HepG2 (cell line): ENCODE measurements around the gene GNMT. TPM values are rescaled to one million over a fixed set of nuclear protein-coding genes. Genes with fewer than 3 reads are reported as not detected.

Experiments
- ATF4 ChIP-seq, 2 experiments: fragments of 450-650 bp in 1 of 2; sonication (generic) in 1 of 2; formaldehyde crosslinking; IDR thresholded peaks; 2 replicates each; pipeline versions ENCODE4 v1.5.0 to v1.8.0; 2020 to 2022; ENCODE audit warnings: mild to moderate bottlenecking in 1 of 2, missing genetic modification reagents in 1 of 2
- ATRX ChIP-seq: sonication (generic); formaldehyde crosslinking; IDR thresholded peaks from 2 replicates; pipeline ENCODE4 v1.4.0; 2020; ENCODE audit warnings: missing genetic modification reagents, borderline replicate concordance
- CBX5 ChIP-seq: sonication (generic); formaldehyde crosslinking; IDR thresholded peaks from 2 replicates; pipeline ENCODE4 v1.4.0; 2020; ENCODE audit warnings: missing genetic modification reagents, borderline replicate concordance
- CC2D1A ChIP-seq: sonication (generic); formaldehyde crosslinking; IDR thresholded peaks from 2 replicates; pipeline ENCODE4 v1.8.1; 2023; ENCODE audit warnings: mild to moderate bottlenecking, missing genetic modification reagents
- HNRNPLL ChIP-seq: fragments of 200-400 bp; formaldehyde crosslinking; IDR thresholded peaks from 2 replicates; pipeline ENCODE4 v1.6.1; 2017; ENCODE audit warnings: mild to moderate bottlenecking, low read depth, low read length; ENCODE audit not compliant: poor library complexity, severe bottlenecking
- IRF2 ChIP-seq: IDR thresholded peaks from 2 replicates; pipeline ENCODE4 v1.6.1; 2018; ENCODE audit warnings: missing genetic modification reagents, missing compliant biosample characterization
- KLF6 ChIP-seq: IDR thresholded peaks from 2 replicates; pipeline ENCODE4 v1.8.0; 2016; ENCODE audit warnings: missing biosample characterization, missing genetic modification reagents
- MEIS1 ChIP-seq: sonication (generic); formaldehyde crosslinking; IDR thresholded peaks from 2 replicates; pipeline ENCODE4 v1.9.0; 2021; ENCODE audit warnings: mild to moderate bottlenecking, missing genetic modification reagents, moderate library complexity, borderline replicate concordance
- NR2F1 ChIP-seq, 2 experiments: fragments of 450-650 bp in 1 of 2; formaldehyde crosslinking in 1 of 2; IDR thresholded peaks; 2 replicates each; pipeline versions ENCODE4 v1.5.0 to v1.6.1; 2016 to 2020; ENCODE audit warnings: mild to moderate bottlenecking in 1 of 2, missing compliant biosample characterization in 1 of 2, missing genetic modification reagents in 1 of 2, moderate library complexity in 1 of 2
- PRPF4 ChIP-seq: fragments of 200-400 bp; formaldehyde crosslinking; IDR thresholded peaks from 2 replicates; pipeline ENCODE4 v1.6.1; 2016; ENCODE audit warnings: low read length, low read depth; ENCODE audit not compliant: poor library complexity, severe bottlenecking
- SMAD3 ChIP-seq: sonication (generic); formaldehyde crosslinking; IDR thresholded peaks from 2 replicates; pipeline ENCODE4 v1.4.0; 2020; ENCODE audit warnings: missing genetic modification reagents
- SMAD9 ChIP-seq: sonication (generic); formaldehyde crosslinking; IDR thresholded peaks from 2 replicates; pipeline ENCODE4 v1.5.1; 2020; ENCODE audit warnings: mild to moderate bottlenecking, missing genetic modification reagents
- SP5 ChIP-seq: IDR thresholded peaks from 2 replicates; pipeline ENCODE4 v1.6.1; 2016; ENCODE audit warnings: low read depth, borderline replicate concordance
- TRIM24 ChIP-seq: sonication (generic); formaldehyde crosslinking; IDR thresholded peaks from 2 replicates; pipeline ENCODE4 v1.8.0; 2022; ENCODE audit warnings: mild to moderate bottlenecking, missing genetic modification reagents
- ZBTB1 ChIP-seq: sonication (generic); formaldehyde crosslinking; IDR thresholded peaks from 2 replicates; pipeline ENCODE4 v1.4.0; 2020; ENCODE audit warnings: missing genetic modification reagents, borderline replicate concordance
- ZNF652 ChIP-seq: IDR thresholded peaks from 2 replicates; pipeline ENCODE4 v1.6.1; 2016; ENCODE audit warnings: low read depth, borderline replicate concordance
- ZNF749 ChIP-seq: sonication (generic); formaldehyde crosslinking; IDR thresholded peaks from 2 replicates; pipeline ENCODE4 v1.8.0; 2022; ENCODE audit warnings: mild to moderate bottlenecking, missing genetic modification reagents, moderate library complexity, borderline replicate concordance
- ZNF891 ChIP-seq: sonication (generic); formaldehyde crosslinking; IDR thresholded peaks from 2 replicates; pipeline ENCODE4 v1.5.0; 2020; ENCODE audit warnings: mild to moderate bottlenecking, missing genetic modification reagents
- polyA plus RNA-seq, 8 experiments: library from polyadenylated mRNA; depleted of rRNA in 3 of 8; stranded (reverse) in 7 of 8; unstranded in 1 of 8; fragments of >200 nt; fragmentation: Illumina TruSeq in 4 of 8; extraction: Trizol in 4 of 8; gene quantifications; 2 replicates each; pipeline versions ENCODE4 v1.2.1 to v1.2.3, GENCODE V29; 2011 to 2016; ENCODE audit warnings: low read depth in 4 of 8, missing spikeins in 1 of 8, mixed read lengths in 1 of 8; ENCODE audit not compliant: insufficient read depth in 1 of 8
- total RNA-seq, 5 experiments: library from RNA; depleted of rRNA; stranded (reverse); fragments of >200 nt; fragmentation: Illumina TruSeq; extraction: Trizol; gene quantifications; 2 replicates each; pipeline ENCODE4 v1.2.3, GENCODE V29; 2016; ENCODE audit warnings: low read depth in 1 of 5
- TF ChIP-seq, protein P1 (sequence below), 2 experiments: sonication (generic) in 1 of 2; formaldehyde crosslinking in 1 of 2; IDR thresholded peaks; 2 replicates each; pipeline versions ENCODE4 v1.6.1 to v1.9.0; 2014 to 2022; ENCODE audit warnings: antibody characterized with exemption in 1 of 2, borderline replicate concordance in 1 of 2, inconsistent platforms in 1 of 2, low read depth in 1 of 2, missing genetic modification reagents in 1 of 2
- TF ChIP-seq, protein P2 (sequence below): sonication (generic); formaldehyde crosslinking; IDR thresholded peaks from 2 replicates; pipeline ENCODE4 v1.9.0; 2021; ENCODE audit warnings: missing genetic modification reagents, mild to moderate bottlenecking, borderline replicate concordance

The GNMT gene
- total and polyA plus RNA-seq, 2 of the 13 experiments (the other 11 are each of a cell fraction or from before 2014, with no cell fraction given) = 2.8 to 7.0 TPM

GRCh38 chr6:42928986-42929820, 31.4 kb upstream of the GNMT start, which contains the start of gene CNPY3 (continued):
- TF ChIP-seq, protein P1, sequence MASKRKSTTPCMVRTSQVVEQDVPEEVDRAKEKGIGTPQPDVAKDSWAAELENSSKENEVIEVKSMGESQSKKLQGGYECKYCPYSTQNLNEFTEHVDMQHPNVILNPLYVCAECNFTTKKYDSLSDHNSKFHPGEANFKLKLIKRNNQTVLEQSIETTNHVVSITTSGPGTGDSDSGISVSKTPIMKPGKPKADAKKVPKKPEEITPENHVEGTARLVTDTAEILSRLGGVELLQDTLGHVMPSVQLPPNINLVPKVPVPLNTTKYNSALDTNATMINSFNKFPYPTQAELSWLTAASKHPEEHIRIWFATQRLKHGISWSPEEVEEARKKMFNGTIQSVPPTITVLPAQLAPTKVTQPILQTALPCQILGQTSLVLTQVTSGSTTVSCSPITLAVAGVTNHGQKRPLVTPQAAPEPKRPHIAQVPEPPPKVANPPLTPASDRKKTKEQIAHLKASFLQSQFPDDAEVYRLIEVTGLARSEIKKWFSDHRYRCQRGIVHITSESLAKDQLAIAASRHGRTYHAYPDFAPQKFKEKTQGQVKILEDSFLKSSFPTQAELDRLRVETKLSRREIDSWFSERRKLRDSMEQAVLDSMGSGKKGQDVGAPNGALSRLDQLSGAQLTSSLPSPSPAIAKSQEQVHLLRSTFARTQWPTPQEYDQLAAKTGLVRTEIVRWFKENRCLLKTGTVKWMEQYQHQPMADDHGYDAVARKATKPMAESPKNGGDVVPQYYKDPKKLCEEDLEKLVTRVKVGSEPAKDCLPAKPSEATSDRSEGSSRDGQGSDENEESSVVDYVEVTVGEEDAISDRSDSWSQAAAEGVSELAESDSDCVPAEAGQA (IDR thresholded peaks at IDR 0.05; ENCODE audit: low read depth) = no peak
- TF ChIP-seq, protein P1 (CRISPR knock-in tag; IDR thresholded peaks at IDR 0.05; ENCODE audit: borderline replicate concordance) = peak; percentile 57; the same call in 1 of the 2 replicates
- peak; percentile 99 for TF ChIP-seq ZNF749 (CRISPR knock-in tag)
- peak; percentile 98 for TF ChIP-seq KLF6 (CRISPR knock-in tag)
- peak; percentile 86 for TF ChIP-seq SMAD3 (CRISPR knock-in tag)
- no peak for TF ChIP-seq ATRX (CRISPR knock-in tag)
- TF ChIP-seq CBX5 (CRISPR knock-in tag) = peak; percentile 90
- peak; percentile 99 for TF ChIP-seq MEIS1 (CRISPR knock-in tag)
- TF ChIP-seq IRF2 (CRISPR knock-in tag) = peak; percentile 93
- 0 out of 2 replicates have a peak, but pooled peaks have one; percentile 21 for TF ChIP-seq SMAD9 (CRISPR knock-in tag)
- TF ChIP-seq CC2D1A (CRISPR knock-in tag) = peak; percentile 64
- TF ChIP-seq NR2F1 (CRISPR knock-in tag; IDR thresholded peaks at IDR 0.05) = peak in 1 of 2 experiments; percentile 3; a peak in 1 of 4 replicates
- peak; percentile 73; the same call in 1 of the 2 replicates for TF ChIP-seq SP5
- no peak for TF ChIP-seq PRPF4
- TF ChIP-seq TRIM24 = no peak
- no peak; the same call in 1 of the 2 replicates for TF ChIP-seq ZBTB1 (CRISPR knock-in tag)
- peak in 1 of 2 experiments; percentile 92; a peak in 2 of 4 replicates for TF ChIP-seq ATF4 (CRISPR knock-in tag; IDR thresholded peaks at IDR 0.05)
- TF ChIP-seq, protein P2, sequence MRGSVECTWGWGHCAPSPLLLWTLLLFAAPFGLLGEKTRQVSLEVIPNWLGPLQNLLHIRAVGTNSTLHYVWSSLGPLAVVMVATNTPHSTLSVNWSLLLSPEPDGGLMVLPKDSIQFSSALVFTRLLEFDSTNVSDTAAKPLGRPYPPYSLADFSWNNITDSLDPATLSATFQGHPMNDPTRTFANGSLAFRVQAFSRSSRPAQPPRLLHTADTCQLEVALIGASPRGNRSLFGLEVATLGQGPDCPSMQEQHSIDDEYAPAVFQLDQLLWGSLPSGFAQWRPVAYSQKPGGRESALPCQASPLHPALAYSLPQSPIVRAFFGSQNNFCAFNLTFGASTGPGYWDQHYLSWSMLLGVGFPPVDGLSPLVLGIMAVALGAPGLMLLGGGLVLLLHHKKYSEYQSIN (CRISPR knock-in tag) = no peak
- peak; percentile 98 for TF ChIP-seq ZNF891 (CRISPR knock-in tag)
- peak; percentile 94 for TF ChIP-seq HNRNPLL
- no peak for TF ChIP-seq ZNF652
